K562 (cell line): ENCODE results near the gene CHD3. TPM values are rescaled to one million over a fixed set of nuclear protein-coding genes. Genes with fewer than 3 reads are reported as not detected.

Experiments used
- ATF7 ChIP-seq: fragments of 450-650 bp; IDR thresholded peaks from 2 replicates; pipeline ENCODE4 v1.7.1; 2014; ENCODE audit warnings: mild to moderate bottlenecking, moderate library complexity
- CCNT2 ChIP-seq: IDR thresholded peaks from 2 replicates; pipeline ENCODE4 v1.6.1; 2011; ENCODE audit warnings: borderline replicate concordance, low read depth, mild to moderate bottlenecking, moderate library complexity, mixed read lengths, low read length; ENCODE audit not compliant: insufficient read length; ENCODE audit errors: extremely low read depth
- EGR1 ChIP-seq: fragments of 450-650 bp; conservative IDR thresholded peaks from 2 replicates; pipeline ENCODE4 v1.6.1; 2017; ENCODE audit warnings: mild to moderate bottlenecking
- HDAC1 ChIP-seq, 2 experiments: fragments of 450-650 bp; IDR thresholded peaks; 2 replicates each; pipeline ENCODE4 v1.6.1; 2016 to 2017; ENCODE audit warnings: inconsistent platforms in 1 of 2, mild to moderate bottlenecking in 1 of 2, moderate library complexity in 1 of 2
- HMGN3 ChIP-seq: IDR thresholded peaks from 2 replicates; pipeline ENCODE4 v1.6.1; 2011; ENCODE audit warnings: borderline replicate concordance, low read depth, mild to moderate bottlenecking, mixed read lengths, low read length; ENCODE audit not compliant: insufficient read length; ENCODE audit errors: extremely low read depth
- MAZ ChIP-seq, 2 experiments: fragments of 450-650 bp in 1 of 2; sonication (generic) in 1 of 2; formaldehyde crosslinking; IDR thresholded peaks in 1 of 2; conservative IDR thresholded peaks in 1 of 2; 2 replicates each; pipeline versions ENCODE4 v1.4.0 to v1.5.0; 2020; ENCODE audit warnings: mild to moderate bottlenecking in 1 of 2, missing genetic modification reagents in 1 of 2
- MEIS2 ChIP-seq: fragments of 450-650 bp; IDR thresholded peaks from 2 replicates; pipeline ENCODE4 v1.6.1; 2014; ENCODE audit warnings: mild to moderate bottlenecking; ENCODE audit not compliant: partially characterized antibody
- MTA3 ChIP-seq: fragments of 450-650 bp; formaldehyde crosslinking; IDR thresholded peaks from 2 replicates; pipeline ENCODE4 v1.6.1; 2017; ENCODE audit warnings: mild to moderate bottlenecking, borderline replicate concordance
- PHF8 ChIP-seq: fragments of 200-600 bp; sonication (generic); IDR thresholded peaks from 2 replicates; pipeline ENCODE4 v1.6.1; 2012; ENCODE audit warnings: mixed run types, mild to moderate bottlenecking, inconsistent platforms, low read length, moderate library complexity, borderline replicate concordance
- POLR2G ChIP-seq: fragments of 200-400 bp; formaldehyde crosslinking; IDR thresholded peaks from 2 replicates; pipeline ENCODE4 v1.6.1; 2017; ENCODE audit warnings: low read depth, mild to moderate bottlenecking, antibody characterized with exemption, low read length, moderate library complexity
- RCOR1 ChIP-seq, 2 experiments: IDR thresholded peaks; 2 replicates each; pipeline ENCODE4 v1.6.1; 2012; ENCODE audit warnings: low read depth in 2 of 2, low read length in 2 of 2, borderline replicate concordance in 1 of 2, improper control_type of control experiment in 1 of 2
- TOE1 ChIP-seq, 2 experiments: fragments of 450-650 bp in 1 of 2; sonication (generic) in 1 of 2; formaldehyde crosslinking in 1 of 2; IDR thresholded peaks; 2 replicates each; pipeline versions ENCODE4 v1.7.1 to v1.8.0; 2016 to 2022; ENCODE audit warnings: borderline replicate concordance in 2 of 2, mild to moderate bottlenecking in 2 of 2, antibody characterized with exemption in 1 of 2, inconsistent platforms in 1 of 2, low read depth in 1 of 2, missing genetic modification reagents in 1 of 2, moderate library complexity in 1 of 2
- ZBTB17 ChIP-seq: fragments of 450-650 bp; formaldehyde crosslinking; IDR thresholded peaks from 2 replicates; pipeline ENCODE4 v1.4.0; 2020; ENCODE audit warnings: mild to moderate bottlenecking
- ZNF263 ChIP-seq: sonication (generic); formaldehyde crosslinking; IDR thresholded peaks from 2 replicates; pipeline ENCODE4 v1.8.0; 2022; ENCODE audit warnings: mild to moderate bottlenecking, missing genetic modification reagents, borderline replicate concordance
- ZNF707 ChIP-seq: fragments of 250-450 bp; sonication (Bioruptor Pico); conservative IDR thresholded peaks from 2 replicates; pipeline ENCODE4 v1.8.0; 2022; ENCODE audit warnings: inconsistent platforms, mild to moderate bottlenecking, moderate library complexity
- polyA plus RNA-seq, 8 experiments: library from polyadenylated mRNA; depleted of rRNA in 4 of 8; stranded (reverse) in 5 of 8; unstranded in 3 of 8; fragments of >200 nt; fragmentation: Nextera tagmentation in 2 of 8; fragmentation: Illumina TruSeq in 1 of 8; extraction: Ambion mirVana in 2 of 8; extraction: Trizol in 1 of 8; gene quantifications; 2 replicates each; pipeline versions ENCODE4 v1.2.1 to v1.2.3, GENCODE V29; 2011 to 2014; ENCODE audit warnings: inconsistent platforms in 1 of 8, missing spikeins in 1 of 8
- total RNA-seq, 7 experiments: library from RNA; depleted of rRNA in 6 of 7; stranded (reverse); fragments of >200 nt in 6 of 7; fragmentation: Illumina TruSeq in 2 of 7; extraction: Trizol in 2 of 7; gene quantifications; 2 replicates each; pipeline versions ENCODE4 v1.2.1 to v1.2.3, GENCODE V29; 2011 to 2021; ENCODE audit warnings: low replicate concordance in 1 of 7
- TF ChIP-seq, protein P1 (sequence below), 3 experiments: fragments of 200-800 bp in 1 of 3; sonication (Bioruptor generic) in 1 of 3; sonication (generic) in 1 of 3; formaldehyde crosslinking in 1 of 3; IDR thresholded peaks; 2 replicates each; pipeline versions ENCODE4 v1.6.1 to v1.8.0; 2016 to 2022; ENCODE audit warnings: mild to moderate bottlenecking in 2 of 3, missing compliant biosample characterization in 2 of 3, missing genetic modification characterization in 2 of 3, missing genetic modification reagents in 1 of 3
- TF ChIP-seq, protein P2 (sequence below), 2 experiments: fragments of 250-450 bp in 1 of 2; fragments of 450-650 bp in 1 of 2; sonication (Bioruptor Pico) in 1 of 2; IDR thresholded peaks; 2 replicates each; pipeline versions ENCODE4 v1.6.1 to v1.8.0; 2016 to 2021; ENCODE audit warnings: mild to moderate bottlenecking in 2 of 2, moderate library complexity in 2 of 2, missing compliant biosample characterization in 1 of 2, missing genetic modification characterization in 1 of 2
- TF ChIP-seq, protein P3 (sequence below): fragments of 450-650 bp; IDR thresholded peaks from 2 replicates; pipeline ENCODE4 v1.6.1; 2016
- TF ChIP-seq, protein P4 (sequence below): fragments of 250-450 bp; sonication (Bioruptor Pico); IDR thresholded peaks from 2 replicates; pipeline ENCODE4 v1.5.0; 2021

CHD3 gene
- total and polyA plus RNA-seq, 9 of the 15 experiments (the other 6 are each of a cell fraction or from before 2014, with no cell fraction given) = 0.39 to 38.2 (median 21.2) TPM

DNA sequence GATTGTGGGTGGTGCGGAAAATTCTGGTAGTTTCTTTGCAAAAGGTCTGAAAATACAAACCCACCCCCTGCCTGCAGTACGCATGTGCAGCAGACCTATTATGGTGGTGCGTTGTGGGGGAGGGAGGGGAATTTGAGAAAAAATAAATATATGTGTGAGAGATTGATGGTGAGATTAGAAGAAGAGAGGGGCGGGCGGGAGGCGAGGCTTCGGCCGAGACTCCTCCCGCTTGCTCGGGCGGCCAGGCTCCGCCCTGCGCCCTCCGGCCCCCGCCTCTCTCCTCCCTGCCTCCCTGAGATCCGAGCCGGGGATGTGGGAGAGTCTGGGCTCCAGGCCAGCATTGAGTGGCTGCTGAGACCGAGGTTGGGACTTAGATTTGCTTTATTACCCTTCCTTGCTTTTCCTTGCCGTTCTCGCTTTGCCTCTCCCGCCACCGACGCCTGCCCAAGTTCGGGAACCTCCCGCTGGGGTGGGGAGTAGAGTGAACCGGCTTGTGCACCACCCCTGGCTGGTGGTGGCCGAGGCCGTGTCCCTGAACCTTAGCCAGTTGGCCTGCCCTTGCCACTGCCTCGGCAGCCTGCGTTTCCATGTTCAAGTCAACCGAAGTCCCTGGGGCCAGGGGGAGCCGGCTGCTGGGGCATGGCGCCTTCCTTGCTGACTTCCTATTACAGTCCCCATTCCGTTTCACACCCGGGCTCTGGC is 956 bp upstream of the CHD3 start (continued):
- TF ChIP-seq, protein P1, sequence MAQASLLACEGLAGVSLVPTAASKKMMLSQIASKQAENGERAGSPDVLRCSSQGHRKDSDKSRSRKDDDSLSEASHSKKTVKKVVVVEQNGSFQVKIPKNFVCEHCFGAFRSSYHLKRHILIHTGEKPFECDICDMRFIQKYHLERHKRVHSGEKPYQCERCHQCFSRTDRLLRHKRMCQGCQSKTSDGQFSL (CRISPR knock-in tag; IDR thresholded peaks at IDR 0.05) = no peak
- TF ChIP-seq, protein P1 (tag; IDR thresholded peaks at IDR 0.05) = no peak
- TF ChIP-seq POLR2G (peak; percentile 64), EGR1 (peak; percentile 32), ZNF707 (no peak), CCNT2 (peak; percentile 88), ZBTB17 (CRISPR knock-in tag) (0 out of 2 replicates have a peak, but pooled peaks have one; percentile 20), RCOR1 (IDR thresholded peaks at IDR 0.05; ENCODE audit: borderline replicate concordance in 1 of 2, low read depth in 2 of 2, low read length in 2 of 2) (peak in 1 of 2 experiments; percentile 53; a peak in 1 of 4 replicates), HMGN3 (peak; percentile 67), MEIS2 (peak; percentile 68), ATF7 (peak; percentile 20; the same call in 1 of the 2 replicates), PHF8 (peak; percentile 36; the same call in 1 of the 2 replicates), MTA3 (0 out of 2 replicates have a peak, but pooled peaks have one; percentile 34), MAZ (CRISPR knock-in tag; conservative IDR thresholded peaks at IDR 0.05 in 1 of 2, IDR thresholded peaks at IDR 0.05 in 1 of 2) (peak; percentile 41 to 89; a peak in 3 of 4 replicates), TOE1 (IDR thresholded peaks at IDR 0.05; ENCODE audit: borderline replicate concordance) (0 out of 2 replicates have a peak, but pooled peaks have one; percentile 25), TOE1 (CRISPR knock-in tag; IDR thresholded peaks at IDR 0.05; ENCODE audit: borderline replicate concordance, low read depth) (no peak), HDAC1 (IDR thresholded peaks at IDR 0.05) (0 out of 4 replicates have a peak, but pooled peaks of 1 of the 2 experiments have one; percentile 25), ZNF263 (CRISPR knock-in tag) (peak; percentile 83; the same call in 1 of the 2 replicates)
- TF ChIP-seq, protein P2, sequence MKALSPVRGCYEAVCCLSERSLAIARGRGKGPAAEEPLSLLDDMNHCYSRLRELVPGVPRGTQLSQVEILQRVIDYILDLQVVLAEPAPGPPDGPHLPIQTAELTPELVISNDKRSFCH (CRISPR knock-in tag; IDR thresholded peaks at IDR 0.05) = no peak
- TF ChIP-seq, protein P2 (tag; IDR thresholded peaks at IDR 0.05) = peak; percentile 47; the same call in 1 of the 2 replicates
- TF ChIP-seq, protein P3, sequence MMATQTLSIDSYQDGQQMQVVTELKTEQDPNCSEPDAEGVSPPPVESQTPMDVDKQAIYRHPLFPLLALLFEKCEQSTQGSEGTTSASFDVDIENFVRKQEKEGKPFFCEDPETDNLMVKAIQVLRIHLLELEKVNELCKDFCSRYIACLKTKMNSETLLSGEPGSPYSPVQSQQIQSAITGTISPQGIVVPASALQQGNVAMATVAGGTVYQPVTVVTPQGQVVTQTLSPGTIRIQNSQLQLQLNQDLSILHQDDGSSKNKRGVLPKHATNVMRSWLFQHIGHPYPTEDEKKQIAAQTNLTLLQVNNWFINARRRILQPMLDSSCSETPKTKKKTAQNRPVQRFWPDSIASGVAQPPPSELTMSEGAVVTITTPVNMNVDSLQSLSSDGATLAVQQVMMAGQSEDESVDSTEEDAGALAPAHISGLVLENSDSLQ = peak; percentile 28
- TF ChIP-seq, protein P4, sequence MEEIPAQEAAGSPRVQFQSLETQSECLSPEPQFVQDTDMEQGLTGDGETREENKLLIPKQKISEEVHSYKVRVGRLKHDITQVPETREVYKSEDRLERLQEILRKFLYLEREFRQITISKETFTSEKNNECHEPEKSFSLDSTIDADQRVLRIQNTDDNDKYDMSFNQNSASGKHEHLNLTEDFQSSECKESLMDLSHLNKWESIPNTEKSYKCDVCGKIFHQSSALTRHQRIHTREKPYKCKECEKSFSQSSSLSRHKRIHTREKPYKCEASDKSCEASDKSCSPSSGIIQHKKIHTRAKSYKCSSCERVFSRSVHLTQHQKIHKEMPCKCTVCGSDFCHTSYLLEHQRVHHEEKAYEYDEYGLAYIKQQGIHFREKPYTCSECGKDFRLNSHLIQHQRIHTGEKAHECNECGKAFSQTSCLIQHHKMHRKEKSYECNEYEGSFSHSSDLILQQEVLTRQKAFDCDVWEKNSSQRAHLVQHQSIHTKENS (CRISPR knock-in tag) = no peak
